ENCODE results near the gene CENPM. TPM values are rescaled to one million over a fixed set of nuclear protein-coding genes. Genes with fewer than 3 reads are reported as not detected.

Gene CENPM
- total RNA-seq, 2 experiments from 2014 or later: 189 to 354 TPM

DNA sequence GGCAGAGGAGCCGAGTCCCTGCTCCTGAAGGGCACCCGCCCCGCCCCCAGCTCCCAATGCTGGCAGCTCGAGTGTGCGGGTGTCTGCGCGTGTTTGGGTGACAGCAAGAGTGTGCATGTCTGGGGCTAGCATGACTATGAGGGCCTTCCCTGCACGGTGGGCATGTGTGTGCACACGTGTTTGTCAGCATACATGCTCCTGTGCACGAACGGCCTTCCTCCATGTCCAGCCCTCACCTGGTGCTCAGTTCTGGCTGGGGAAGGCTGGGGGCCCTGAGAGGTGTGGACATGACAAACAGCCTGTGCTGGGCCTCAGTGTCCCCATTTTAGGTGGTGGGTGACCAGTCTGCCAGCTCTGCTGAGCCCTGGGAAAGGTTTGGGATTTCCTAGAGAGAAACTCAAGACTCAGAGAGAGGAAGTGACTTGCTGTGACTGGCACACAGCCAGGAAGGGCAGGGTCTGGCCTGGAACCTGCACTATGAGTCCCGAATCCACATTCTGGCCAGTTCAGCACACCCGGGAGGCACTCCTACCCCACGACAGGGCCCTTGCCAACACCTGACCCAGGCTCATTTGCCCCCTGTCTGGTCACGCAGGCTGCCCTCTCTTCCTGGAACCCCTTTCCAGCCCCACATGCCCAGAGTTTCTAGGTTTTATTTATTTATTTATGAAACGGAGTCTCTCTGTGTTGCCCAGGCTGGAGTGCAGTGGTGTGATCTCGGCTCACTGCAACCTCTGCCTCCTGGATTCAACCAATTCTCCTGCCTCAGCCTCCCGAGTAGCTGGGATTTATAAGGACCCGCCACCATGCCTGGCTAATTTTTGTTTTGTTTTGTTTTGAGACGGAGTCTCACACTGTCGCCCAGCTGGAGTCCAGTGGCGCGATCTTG is 28.8 kb downstream of the CENPM start:
- Histone ChIP-seq H3K4me3 (ENCODE audit: low read depth, low read length, poor library complexity, severe bottlenecking) (no peak overlapping the region), H3K9me2 (ENCODE audit: insufficient read depth, low read length) (no peaks in the 10 kb centered on the region), H3K9me3 (ENCODE audit: low read length) (no peaks in the 10 kb centered on the region), H2AFZ (ENCODE audit: low read length) (no peak overlapping the region), H3K4me1 (ENCODE audit: insufficient read depth, low read length, poor library complexity, severe bottlenecking) (peaks cover 67% of the 10 kb centered on the region), H4K20me1 (ENCODE audit: insufficient read depth, low read length) (0 out of 2 replicates have a peak, but pooled peaks cover 4% of the 10 kb centered on the region), H3K79me2 (ENCODE audit: insufficient read depth, low read depth, low read length) (no peaks in the 10 kb centered on the region), H3K36me3 (ENCODE audit: insufficient read depth, low read length) (peaks cover 5% of the 10 kb centered on the region; the same call in 1 of the 2 replicates), H3K27ac (ENCODE audit: low read depth, low read length, poor library complexity, severe bottlenecking) (no peak overlapping the region), H3K4me2 (ENCODE audit: low read length) (peak overlapping the region; percentile 80)
- DNase-seq (ENCODE audit: low spot score): peak; percentile 47
- BruUV-seq (replicated peaks): no TSS peak
- CTCF ChIA-PET (ENCODE audit: unreplicated experiment): no interaction called here
- intact Hi-C loops (cut with micrococcal nuclease; ENCODE audit: unreplicated experiment): loop anchor here (10.0 kb wide), 1 partner anchor 173 kb away; no protein-coding TSS in a partner anchor
- POLR2A ChIA-PET: interaction anchor here (0.7 kb wide), 1 partner anchor 16 kb away, joined by 4 read pairs; no protein-coding TSS in a partner anchor
- TF ChIP-seq, protein P1, sequence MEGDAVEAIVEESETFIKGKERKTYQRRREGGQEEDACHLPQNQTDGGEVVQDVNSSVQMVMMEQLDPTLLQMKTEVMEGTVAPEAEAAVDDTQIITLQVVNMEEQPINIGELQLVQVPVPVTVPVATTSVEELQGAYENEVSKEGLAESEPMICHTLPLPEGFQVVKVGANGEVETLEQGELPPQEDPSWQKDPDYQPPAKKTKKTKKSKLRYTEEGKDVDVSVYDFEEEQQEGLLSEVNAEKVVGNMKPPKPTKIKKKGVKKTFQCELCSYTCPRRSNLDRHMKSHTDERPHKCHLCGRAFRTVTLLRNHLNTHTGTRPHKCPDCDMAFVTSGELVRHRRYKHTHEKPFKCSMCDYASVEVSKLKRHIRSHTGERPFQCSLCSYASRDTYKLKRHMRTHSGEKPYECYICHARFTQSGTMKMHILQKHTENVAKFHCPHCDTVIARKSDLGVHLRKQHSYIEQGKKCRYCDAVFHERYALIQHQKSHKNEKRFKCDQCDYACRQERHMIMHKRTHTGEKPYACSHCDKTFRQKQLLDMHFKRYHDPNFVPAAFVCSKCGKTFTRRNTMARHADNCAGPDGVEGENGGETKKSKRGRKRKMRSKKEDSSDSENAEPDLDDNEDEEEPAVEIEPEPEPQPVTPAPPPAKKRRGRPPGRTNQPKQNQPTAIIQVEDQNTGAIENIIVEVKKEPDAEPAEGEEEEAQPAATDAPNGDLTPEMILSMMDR (conservative IDR thresholded peaks at IDR 0.05; ENCODE audit: low read length): no peak
- TF ChIP-seq EZH2phosphoT487 (IDR thresholded peaks at IDR 0.05; ENCODE audit: borderline replicate concordance, low read depth, low read length): no peak

DNA sequence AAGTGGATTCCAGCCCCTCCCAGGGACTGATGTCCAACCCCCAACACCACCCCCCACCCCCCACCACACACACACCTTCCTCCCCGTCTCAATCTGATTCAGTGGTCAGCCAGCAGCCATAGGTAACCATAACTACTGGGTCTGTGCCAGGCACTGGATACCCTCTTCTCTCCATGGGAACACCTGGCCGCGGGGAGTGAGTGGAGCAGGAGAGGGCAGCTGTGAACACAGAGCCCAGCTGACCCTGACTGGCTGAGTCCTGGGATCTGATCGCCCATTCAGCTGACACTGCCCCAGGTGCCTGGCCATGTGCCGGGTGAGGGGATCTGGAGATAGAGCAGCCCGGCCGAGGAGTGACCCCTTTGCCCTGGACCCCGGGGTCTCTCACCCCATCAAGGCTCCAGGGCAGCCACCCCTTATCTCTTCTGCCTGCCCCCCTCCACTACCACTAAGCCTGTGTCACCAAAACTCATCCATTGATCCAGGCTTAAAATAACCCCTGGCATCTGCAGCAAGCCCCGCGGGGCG is 29.5 kb downstream of the CENPM start:
- no peak for DNase-seq (ENCODE audit: low spot score)
- Histone ChIP-seq H3K9me3 (ENCODE audit: low read length) (no peaks in the 10 kb centered on the region), H3K79me2 (ENCODE audit: insufficient read depth, low read depth, low read length) (no peaks in the 10 kb centered on the region), H3K9me2 (ENCODE audit: insufficient read depth, low read length) (no peaks in the 10 kb centered on the region), H3K4me1 (ENCODE audit: insufficient read depth, low read length, poor library complexity, severe bottlenecking) (peaks cover 60% of the 10 kb centered on the region), H2AFZ (ENCODE audit: low read length) (no peak overlapping the region), H3K4me3 (ENCODE audit: low read depth, low read length, poor library complexity, severe bottlenecking) (no peak overlapping the region), H3K36me3 (ENCODE audit: insufficient read depth, low read length) (no peaks in the 10 kb centered on the region), H3K4me2 (ENCODE audit: low read length) (no peak overlapping the region), H4K20me1 (ENCODE audit: insufficient read depth, low read length) (0 out of 2 replicates have a peak, but pooled peaks cover 6% of the 10 kb centered on the region), H3K27ac (ENCODE audit: low read depth, low read length, poor library complexity, severe bottlenecking) (no peak overlapping the region)
- BruUV-seq (replicated peaks): no TSS peak
- intact Hi-C loops (cut with micrococcal nuclease; ENCODE audit: unreplicated experiment): loop anchor here (10.0 kb wide), 1 partner anchor 173 kb away; no protein-coding TSS in a partner anchor
- TF ChIP-seq EZH2phosphoT487 (IDR thresholded peaks at IDR 0.05; ENCODE audit: borderline replicate concordance, low read depth, low read length): no peak
- TF ChIP-seq, protein P1 (conservative IDR thresholded peaks at IDR 0.05; ENCODE audit: low read length): no peak
- ChIA-PET POLR2A (interaction anchor here (0.6 to 0.7 kb wide), 2 partner anchors 17 to 1259 kb away, joined by 3 to 4 read pairs; no protein-coding TSS in a partner anchor), CTCF (ENCODE audit: unreplicated experiment) (no interaction called here)
